ENCODE measurements around the gene NKRF.
"Not testable (repeated sequence)": the region's sequence is repeated elsewhere in the genome, so short reads cannot be mapped to it uniquely, and the experiment has no call there.

Gene NKRF

GRCh38 chrX:119647089-119647488 is 40.9 kb upstream of the NKRF start:
- H3K27me3 Mint-ChIP-seq (ENCODE audit: low read depth): no peaks in the 10 kb centered on the region
- peaks cover 37% of the 10 kb centered on the region for H3K36me3 Mint-ChIP-seq (ENCODE audit: low read depth)
- no peaks in the 10 kb centered on the region for H3K4me1 Mint-ChIP-seq
- H3K27ac Mint-ChIP-seq: no peak overlapping the region
- H3K9me3 Mint-ChIP-seq: peaks cover 3% of the 10 kb centered on the region
- TF ChIP-seq CTCF (IDR thresholded peaks at IDR 0.05; ENCODE audit: unreplicated experiment in 3 of 3): no peak
- H3K4me3 Mint-ChIP-seq: no peak overlapping the region

- Mint-ChIP-seq H3K27me3 (ENCODE audit: low read depth) (no peaks in the 10 kb centered on the region), H3K4me3 (no peak overlapping the region), H3K9me3 (peaks cover 3% of the 10 kb centered on the region), H3K36me3 (ENCODE audit: low read depth) (peaks cover 38% of the 10 kb centered on the region), H3K27ac (no peak overlapping the region), H3K4me1 (no peaks in the 10 kb centered on the region)
- no peak for TF ChIP-seq CTCF (IDR thresholded peaks at IDR 0.05; ENCODE audit: unreplicated experiment in 3 of 3)
Observed at GRCh38 chrX:119646515-119646914, 40.3 kb upstream of the NKRF start.

GRCh38 chrX:119643696-119644095 is 37.5 kb upstream of the NKRF start:
- Mint-ChIP-seq H3K27ac (peak overlapping the region in 1 of 3 experiments; percentile 53), H3K4me1 (peaks cover 3% of the 10 kb centered on the region), H3K9me3 (peaks cover 2% of the 10 kb centered on the region), H3K36me3 (ENCODE audit: low read depth) (peaks cover 42% of the 10 kb centered on the region), H3K4me3 (no peak overlapping the region), H3K27me3 (ENCODE audit: low read depth) (no peaks in the 10 kb centered on the region)
- no peak for TF ChIP-seq CTCF (IDR thresholded peaks at IDR 0.05; ENCODE audit: unreplicated experiment in 3 of 3)

- H3K27me3 Mint-ChIP-seq (ENCODE audit: low read depth): no peaks in the 10 kb centered on the region
- peak overlapping the region in 1 of 3 experiments; percentile 34 for H3K27ac Mint-ChIP-seq
- peaks cover 6% of the 10 kb centered on the region for H3K9me3 Mint-ChIP-seq
- H3K36me3 Mint-ChIP-seq (ENCODE audit: low read depth): peaks cover 48% of the 10 kb centered on the region
- H3K4me1 Mint-ChIP-seq: peaks cover 3% of the 10 kb centered on the region
- H3K4me3 Mint-ChIP-seq: no peak overlapping the region
- TF ChIP-seq CTCF (IDR thresholded peaks at IDR 0.05; ENCODE audit: unreplicated experiment in 3 of 3): no peak
Observed at GRCh38 chrX:119640731-119641170, 34.5 kb upstream of the NKRF start.

- no peak overlapping the region for H3K4me3 Mint-ChIP-seq
- peaks cover 60% of the 10 kb centered on the region for H3K36me3 Mint-ChIP-seq (ENCODE audit: low read depth)
- no peak overlapping the region for H3K27ac Mint-ChIP-seq
- H3K27me3 Mint-ChIP-seq (ENCODE audit: low read depth): no peaks in the 10 kb centered on the region
- peaks cover 3% of the 10 kb centered on the region for H3K4me1 Mint-ChIP-seq
- H3K9me3 Mint-ChIP-seq: peaks cover 13% of the 10 kb centered on the region
- no peak for TF ChIP-seq CTCF (IDR thresholded peaks at IDR 0.05; ENCODE audit: unreplicated experiment in 3 of 3)
Observed at GRCh38 chrX:119638725-119639471, 32.7 kb upstream of the NKRF start.

- Mint-ChIP-seq H3K9me3 (peaks cover 21% of the 10 kb centered on the region), H3K36me3 (ENCODE audit: low read depth) (peaks cover 63% of the 10 kb centered on the region)
- H3K27me3 Mint-ChIP-seq (ENCODE audit: low read depth); H3K27ac Mint-ChIP-seq; H3K4me3 Mint-ChIP-seq; H3K4me1 Mint-ChIP-seq: not testable (repeated sequence)
Observed at GRCh38 chrX:119637421-119637820, 31.2 kb upstream of the NKRF start.
